Peyer's patch (tissue), 4 donors: ENCODE results near the gene ZFPM1. TPM values are rescaled to one million over a fixed set of nuclear protein-coding genes. Genes with fewer than 3 reads are reported as not detected.

Experiments used
- DNase-seq, 3 donors: peaks; one replicate each; pipeline ENCODE4 v3.0.0-alpha.2; 2017 to 2019
- H3K27ac ChIP-seq, 4 donors: fragments of 200-600 bp; sonication (generic); one replicate each; pipeline ENCODE4 v1.5.1; 2016 to 2019
- H3K27me3 ChIP-seq, 2 donors: fragments of 200-600 bp; sonication (generic); one replicate each; pipeline ENCODE4 v1.5.1; 2019
- H3K36me3 ChIP-seq, 3 donors: fragments of 200-600 bp; sonication (generic); one replicate each; pipeline ENCODE4 v1.5.1; 2016 to 2019
- H3K4me1 ChIP-seq, 4 donors: fragments of 200-600 bp; sonication (generic); one replicate each; pipeline ENCODE4 v1.5.1; 2016 to 2019
- H3K4me3 ChIP-seq, 4 donors: fragments of 200-600 bp; sonication (generic); 1 replicate in 3 of 4; 2 replicates in 1 of 4; pipeline ENCODE4 v1.5.1; 2016 to 2019; ENCODE audit warnings: mild to moderate bottlenecking in 1 of 4
- H3K9me3 ChIP-seq, 4 donors: fragments of 200-600 bp; sonication (generic); one replicate each; pipeline ENCODE4 v1.5.1; 2016 to 2019; ENCODE audit warnings: mild to moderate bottlenecking in 1 of 4
- POLR2A ChIP-seq, 2 donors: fragments of 450-650 bp; IDR thresholded peaks; one replicate each; pipeline ENCODE4 v1.5.1; 2017; ENCODE audit warnings: antibody characterized with exemption in 2 of 2, mild to moderate bottlenecking in 2 of 2, moderate library complexity in 2 of 2
- total RNA-seq, 4 donors: library from RNA; depleted of rRNA; stranded (reverse); fragments of >200 nt; gene quantifications; one replicate each; pipeline ENCODE4 v1.1.0, GENCODE V29; 2016
- TF ChIP-seq, protein P1 (sequence below), 6 experiments: fragments of 450-650 bp in 4 of 6; fragments of 200-600 bp in 2 of 6; sonication (generic) in 1 of 6; IDR thresholded peaks; one replicate each; pipeline ENCODE4 v1.5.1; 2017 to 2019; ENCODE audit warnings: antibody characterized with exemption in 6 of 6, mild to moderate bottlenecking in 3 of 6, moderate library complexity in 1 of 6

ZFPM1 gene
- total RNA-seq, 4 donors from 2014 or later: 3.0 to 7.9 (median 4.9) TPM

DNA sequence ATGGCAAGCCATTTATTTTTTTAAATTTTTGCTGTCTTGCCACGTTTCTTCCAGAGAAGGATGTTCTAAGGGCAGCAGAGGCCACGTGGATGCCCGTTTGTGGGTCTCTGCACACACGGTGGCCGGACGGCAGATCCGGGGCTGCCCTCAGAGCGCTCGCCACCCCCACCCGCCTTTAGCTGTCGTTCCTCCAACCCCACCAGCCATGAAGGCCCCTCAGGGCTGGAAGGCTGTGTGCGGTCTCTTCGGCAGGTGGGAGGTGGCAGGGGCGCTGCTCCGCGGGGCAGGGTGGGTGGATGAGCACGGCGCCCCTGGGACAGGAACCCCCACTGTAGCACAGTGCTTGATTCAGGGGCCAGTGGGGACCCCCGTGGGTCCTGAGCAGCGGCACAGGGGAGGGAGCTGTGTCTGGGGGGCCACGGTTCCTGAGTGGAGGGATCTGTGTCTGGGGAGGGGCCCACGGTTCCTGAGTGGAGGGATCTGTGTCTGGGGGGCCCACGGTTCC, 49.7 kb downstream of the ZFPM1 start:
- TF ChIP-seq, protein P1, sequence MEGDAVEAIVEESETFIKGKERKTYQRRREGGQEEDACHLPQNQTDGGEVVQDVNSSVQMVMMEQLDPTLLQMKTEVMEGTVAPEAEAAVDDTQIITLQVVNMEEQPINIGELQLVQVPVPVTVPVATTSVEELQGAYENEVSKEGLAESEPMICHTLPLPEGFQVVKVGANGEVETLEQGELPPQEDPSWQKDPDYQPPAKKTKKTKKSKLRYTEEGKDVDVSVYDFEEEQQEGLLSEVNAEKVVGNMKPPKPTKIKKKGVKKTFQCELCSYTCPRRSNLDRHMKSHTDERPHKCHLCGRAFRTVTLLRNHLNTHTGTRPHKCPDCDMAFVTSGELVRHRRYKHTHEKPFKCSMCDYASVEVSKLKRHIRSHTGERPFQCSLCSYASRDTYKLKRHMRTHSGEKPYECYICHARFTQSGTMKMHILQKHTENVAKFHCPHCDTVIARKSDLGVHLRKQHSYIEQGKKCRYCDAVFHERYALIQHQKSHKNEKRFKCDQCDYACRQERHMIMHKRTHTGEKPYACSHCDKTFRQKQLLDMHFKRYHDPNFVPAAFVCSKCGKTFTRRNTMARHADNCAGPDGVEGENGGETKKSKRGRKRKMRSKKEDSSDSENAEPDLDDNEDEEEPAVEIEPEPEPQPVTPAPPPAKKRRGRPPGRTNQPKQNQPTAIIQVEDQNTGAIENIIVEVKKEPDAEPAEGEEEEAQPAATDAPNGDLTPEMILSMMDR (IDR thresholded peaks at IDR 0.05): no peak
- no peak for TF ChIP-seq POLR2A (IDR thresholded peaks at IDR 0.05)

GRCh38 chr16:88503374-88503770, 50.3 kb downstream of the ZFPM1 start:
- Histone ChIP-seq H3K27me3 (no peaks in the 10 kb centered on the region), H3K4me3 (no peak overlapping the region), H3K4me1 (peaks cover 0 to 26% (median 7%) of the 10 kb centered on the region in 4 donors), H3K9me3 (no peaks in the 10 kb centered on the region), H3K36me3 (no peaks in the 10 kb centered on the region), H3K27ac (peak overlapping the region in 3 of 4 donors; percentile 53 to 69 (median 62))
- TF ChIP-seq, protein P1 (IDR thresholded peaks at IDR 0.05): no peak
- TF ChIP-seq POLR2A (IDR thresholded peaks at IDR 0.05): no peak
- peak in 1 of 3 donors; percentile 57 for DNase-seq

More for the DNA sequence above, 49.7 kb downstream of the ZFPM1 start:
- H3K4me3 ChIP-seq: no peak overlapping the region
- H3K27me3 ChIP-seq: no peaks in the 10 kb centered on the region
- no peak overlapping the region for H3K27ac ChIP-seq
- H3K9me3 ChIP-seq: no peaks in the 10 kb centered on the region
- no peak for DNase-seq
- H3K4me1 ChIP-seq: peaks cover 0 to 26% (median 7%) of the 10 kb centered on the region in 4 donors
- H3K36me3 ChIP-seq: no peaks in the 10 kb centered on the region

GRCh38 chr16:88503771-88504488, 50.9 kb downstream of the ZFPM1 start:
- TF ChIP-seq POLR2A (IDR thresholded peaks at IDR 0.05): no peak
- TF ChIP-seq, protein P1 (IDR thresholded peaks at IDR 0.05): no peak
- Histone ChIP-seq H3K36me3 (no peaks in the 10 kb centered on the region), H3K27ac (peak overlapping the region in 3 of 4 donors; percentile 53 to 69 (median 62)), H3K9me3 (no peaks in the 10 kb centered on the region), H3K27me3 (no peaks in the 10 kb centered on the region), H3K4me1 (peaks cover 0 to 32% (median 7%) of the 10 kb centered on the region in 4 donors), H3K4me3 (no peak overlapping the region)
- no peak for DNase-seq

- Histone ChIP-seq H3K27ac (peak overlapping the region in 3 of 4 donors; percentile 53 to 69 (median 62)), H3K36me3 (no peaks in the 10 kb centered on the region), H3K4me1 (peaks cover 0 to 36% (median 7%) of the 10 kb centered on the region in 4 donors), H3K9me3 (no peaks in the 10 kb centered on the region), H3K27me3 (no peaks in the 10 kb centered on the region), H3K4me3 (no peak overlapping the region)
- peak in 2 of 3 donors; percentile 69 to 80 for DNase-seq
- TF ChIP-seq, protein P1 (IDR thresholded peaks at IDR 0.05): no peak
- peak in 1 of 2 donors; percentile 20 for TF ChIP-seq POLR2A (IDR thresholded peaks at IDR 0.05)
These were observed 51.7 kb downstream of the ZFPM1 start for GRCh38 chr16:88504489-88505404.

- Histone ChIP-seq H3K27me3 (no peaks in the 10 kb centered on the region), H3K9me3 (no peaks in the 10 kb centered on the region), H3K36me3 (no peaks in the 10 kb centered on the region), H3K4me3 (no peak overlapping the region), H3K4me1 (peaks cover 0 to 36% (median 7%) of the 10 kb centered on the region in 4 donors), H3K27ac (peak overlapping the region in 3 of 4 donors; percentile 53 to 69 (median 62))
- peak; percentile 73 to 92 (median 92) for DNase-seq
- TF ChIP-seq POLR2A (IDR thresholded peaks at IDR 0.05): peak in 1 of 2 donors; percentile 6
- TF ChIP-seq, protein P1 (IDR thresholded peaks at IDR 0.05): peak in 5 of 6 experiments; percentile 15 to 93 (median 76)
These were observed 52.5 kb downstream of the ZFPM1 start for GRCh38 chr16:88505405-88506082.
